Gastroesophageal sphincter (tissue), 3 donors: ENCODE data around the gene RNF113B.

Source experiments
- EP300 ChIP-seq: sonication (generic); formaldehyde crosslinking; IDR thresholded peaks from one replicate; pipeline ENCODE4 v1.6.1; 2017; ENCODE audit warnings: antibody characterized with exemption, mild to moderate bottlenecking
- POLR2A ChIP-seq, 2 donors: fragments of 450-650 bp; IDR thresholded peaks; one replicate each; pipeline ENCODE4 v1.6.1; 2017; ENCODE audit warnings: antibody characterized with exemption in 2 of 2, mild to moderate bottlenecking in 2 of 2, moderate library complexity in 1 of 2
- POLR2AphosphoS5 ChIP-seq: sonication (generic); formaldehyde crosslinking; IDR thresholded peaks from one replicate; pipeline ENCODE4 v1.6.1; 2017; ENCODE audit warnings: antibody characterized with exemption
- TF ChIP-seq, protein P1 (sequence below), 4 experiments: fragments of 200-600 bp in 2 of 4; fragments of 450-650 bp in 2 of 4; sonication (generic) in 1 of 4; IDR thresholded peaks; one replicate each; pipeline ENCODE4 v1.5.1; 2017 to 2019; ENCODE audit warnings: antibody characterized with exemption in 4 of 4, mild to moderate bottlenecking in 2 of 4, moderate library complexity in 2 of 4

DNA sequence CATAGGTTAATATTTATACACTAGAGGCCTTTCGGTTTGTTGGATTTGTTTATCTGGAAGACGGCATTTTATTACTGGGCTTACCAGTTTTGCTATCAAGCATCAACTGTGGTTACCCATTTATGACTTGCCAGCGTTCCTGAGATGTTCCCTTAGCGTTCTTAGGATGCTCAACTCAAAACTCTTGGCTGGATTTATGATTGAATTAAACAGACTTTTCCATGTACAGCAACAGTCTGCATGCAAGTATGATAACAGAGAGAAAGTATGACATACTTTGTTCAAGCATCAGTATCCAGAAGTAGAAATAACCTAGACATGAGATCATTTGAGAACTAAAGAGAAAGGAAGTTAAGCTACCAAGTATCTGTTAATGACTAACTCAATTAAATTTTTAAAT lies 29.9 kb upstream of the RNF113B start:
- TF ChIP-seq POLR2A (IDR thresholded peaks at IDR 0.05) (no peak), EP300 (no peak), POLR2AphosphoS5 (peak; percentile 60)
- TF ChIP-seq, protein P1, sequence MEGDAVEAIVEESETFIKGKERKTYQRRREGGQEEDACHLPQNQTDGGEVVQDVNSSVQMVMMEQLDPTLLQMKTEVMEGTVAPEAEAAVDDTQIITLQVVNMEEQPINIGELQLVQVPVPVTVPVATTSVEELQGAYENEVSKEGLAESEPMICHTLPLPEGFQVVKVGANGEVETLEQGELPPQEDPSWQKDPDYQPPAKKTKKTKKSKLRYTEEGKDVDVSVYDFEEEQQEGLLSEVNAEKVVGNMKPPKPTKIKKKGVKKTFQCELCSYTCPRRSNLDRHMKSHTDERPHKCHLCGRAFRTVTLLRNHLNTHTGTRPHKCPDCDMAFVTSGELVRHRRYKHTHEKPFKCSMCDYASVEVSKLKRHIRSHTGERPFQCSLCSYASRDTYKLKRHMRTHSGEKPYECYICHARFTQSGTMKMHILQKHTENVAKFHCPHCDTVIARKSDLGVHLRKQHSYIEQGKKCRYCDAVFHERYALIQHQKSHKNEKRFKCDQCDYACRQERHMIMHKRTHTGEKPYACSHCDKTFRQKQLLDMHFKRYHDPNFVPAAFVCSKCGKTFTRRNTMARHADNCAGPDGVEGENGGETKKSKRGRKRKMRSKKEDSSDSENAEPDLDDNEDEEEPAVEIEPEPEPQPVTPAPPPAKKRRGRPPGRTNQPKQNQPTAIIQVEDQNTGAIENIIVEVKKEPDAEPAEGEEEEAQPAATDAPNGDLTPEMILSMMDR (IDR thresholded peaks at IDR 0.05), result no peak
